ENCODE results near the gene CDC14A. TPM values are rescaled to one million over a fixed set of nuclear protein-coding genes. Genes with fewer than 3 reads are reported as not detected.

The CDC14A gene
- total RNA-seq, 1 donor from 2014 or later = 2.3 TPM

DNA sequence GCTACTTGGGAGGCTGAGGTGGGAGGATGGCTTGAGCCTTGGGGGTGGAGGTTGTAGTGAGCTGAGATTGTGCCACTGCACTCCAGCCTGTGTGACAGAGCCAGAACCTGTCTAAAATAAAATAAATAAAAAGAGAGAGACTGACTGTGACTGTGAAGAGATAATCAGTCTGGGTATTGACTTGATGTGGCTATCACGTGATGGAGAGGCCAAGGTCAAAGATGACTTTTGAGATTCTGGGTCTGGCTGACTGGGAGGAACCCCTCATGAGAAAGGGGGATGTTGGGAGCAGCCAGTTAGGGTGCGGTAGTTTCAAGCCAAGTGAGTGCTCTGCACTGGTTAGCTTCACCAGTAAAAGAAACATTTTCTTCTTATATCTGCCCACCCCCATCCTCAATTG is 66.8 kb downstream of the CDC14A start:
- H3K4me3 Mint-ChIP-seq (ENCODE audit: unreplicated experiment) = no peak overlapping the region
- H3K27ac Mint-ChIP-seq (ENCODE audit: unreplicated experiment) = no peak overlapping the region
- no peaks in the 10 kb centered on the region for H3K9me3 Mint-ChIP-seq (ENCODE audit: low read depth)
- no peaks in the 10 kb centered on the region for H3K36me3 Mint-ChIP-seq (ENCODE audit: low read depth)
- TF ChIP-seq, protein P1, sequence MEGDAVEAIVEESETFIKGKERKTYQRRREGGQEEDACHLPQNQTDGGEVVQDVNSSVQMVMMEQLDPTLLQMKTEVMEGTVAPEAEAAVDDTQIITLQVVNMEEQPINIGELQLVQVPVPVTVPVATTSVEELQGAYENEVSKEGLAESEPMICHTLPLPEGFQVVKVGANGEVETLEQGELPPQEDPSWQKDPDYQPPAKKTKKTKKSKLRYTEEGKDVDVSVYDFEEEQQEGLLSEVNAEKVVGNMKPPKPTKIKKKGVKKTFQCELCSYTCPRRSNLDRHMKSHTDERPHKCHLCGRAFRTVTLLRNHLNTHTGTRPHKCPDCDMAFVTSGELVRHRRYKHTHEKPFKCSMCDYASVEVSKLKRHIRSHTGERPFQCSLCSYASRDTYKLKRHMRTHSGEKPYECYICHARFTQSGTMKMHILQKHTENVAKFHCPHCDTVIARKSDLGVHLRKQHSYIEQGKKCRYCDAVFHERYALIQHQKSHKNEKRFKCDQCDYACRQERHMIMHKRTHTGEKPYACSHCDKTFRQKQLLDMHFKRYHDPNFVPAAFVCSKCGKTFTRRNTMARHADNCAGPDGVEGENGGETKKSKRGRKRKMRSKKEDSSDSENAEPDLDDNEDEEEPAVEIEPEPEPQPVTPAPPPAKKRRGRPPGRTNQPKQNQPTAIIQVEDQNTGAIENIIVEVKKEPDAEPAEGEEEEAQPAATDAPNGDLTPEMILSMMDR (IDR thresholded peaks at IDR 0.05) = no peak
- H3K4me1 Mint-ChIP-seq (ENCODE audit: low read depth) = no peaks in the 10 kb centered on the region
- no peak for DNase-seq (ENCODE audit: low spot score)
- H3K27me3 Mint-ChIP-seq (ENCODE audit: low read depth) = no peaks in the 10 kb centered on the region

DNA sequence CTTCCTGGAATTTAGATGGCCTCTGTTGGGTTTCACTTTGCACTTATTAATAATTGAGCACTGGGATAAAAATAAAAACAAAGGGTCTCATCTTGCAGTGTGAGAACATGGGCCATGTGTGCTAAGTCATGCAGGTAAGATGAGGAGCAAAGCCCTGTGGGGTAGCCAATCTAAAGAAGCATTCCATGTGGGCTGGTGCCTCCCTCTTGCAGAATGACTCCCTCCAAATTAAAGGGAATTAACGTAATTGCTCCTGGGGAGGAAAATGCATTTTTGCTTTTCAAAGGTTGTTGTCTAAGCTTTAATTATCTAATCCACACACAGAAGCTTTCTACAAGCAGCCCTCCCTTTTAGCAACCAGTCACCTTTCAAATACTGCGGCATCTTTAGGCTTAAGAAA is 69.8 kb downstream of the CDC14A start:
- Mint-ChIP-seq H3K27ac (ENCODE audit: unreplicated experiment) (no peak overlapping the region), H3K4me1 (ENCODE audit: low read depth) (no peaks in the 10 kb centered on the region), H3K9me3 (ENCODE audit: low read depth) (no peaks in the 10 kb centered on the region), H3K36me3 (ENCODE audit: low read depth) (peaks cover 2% of the 10 kb centered on the region), H3K4me3 (ENCODE audit: unreplicated experiment) (no peak overlapping the region), H3K27me3 (ENCODE audit: low read depth) (no peaks in the 10 kb centered on the region)
- no peak for DNase-seq (ENCODE audit: low spot score)
- TF ChIP-seq, protein P1 (IDR thresholded peaks at IDR 0.05) = no peak

DNA sequence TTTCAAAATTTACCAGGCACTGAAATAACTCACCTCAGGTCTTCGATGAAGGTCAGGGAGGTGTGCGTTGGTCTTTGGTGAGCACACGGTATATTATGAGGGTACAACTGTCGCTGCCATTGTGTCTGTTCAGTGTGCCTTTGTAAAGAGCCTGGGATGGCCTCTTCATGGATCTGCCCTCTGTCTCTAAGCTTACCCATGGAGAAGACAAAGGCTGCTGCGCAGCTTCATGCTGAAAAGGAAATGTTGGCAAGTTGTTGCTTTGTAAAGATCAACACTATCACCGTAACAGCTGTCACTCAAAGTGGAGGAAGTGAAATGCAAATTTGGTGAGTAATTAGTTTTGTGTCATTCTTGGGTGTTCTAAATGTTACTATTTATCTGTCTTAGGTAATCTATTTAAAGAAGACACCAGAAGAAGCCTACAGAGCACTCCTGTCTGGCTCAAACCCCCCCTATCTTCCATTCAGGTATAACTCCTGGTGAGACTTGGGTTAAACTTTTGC is 71.6 kb downstream of the CDC14A start:
- H3K36me3 Mint-ChIP-seq (ENCODE audit: low read depth) = peaks cover 2% of the 10 kb centered on the region
- no peak for DNase-seq (ENCODE audit: low spot score)
- H3K27me3 Mint-ChIP-seq (ENCODE audit: low read depth) = no peaks in the 10 kb centered on the region
- TF ChIP-seq, protein P1 (IDR thresholded peaks at IDR 0.05) = no peak
- H3K9me3 Mint-ChIP-seq (ENCODE audit: low read depth) = no peaks in the 10 kb centered on the region
- H3K27ac Mint-ChIP-seq (ENCODE audit: unreplicated experiment) = no peak overlapping the region
- no peak overlapping the region for H3K4me3 Mint-ChIP-seq (ENCODE audit: unreplicated experiment)
- H3K4me1 Mint-ChIP-seq (ENCODE audit: low read depth) = no peaks in the 10 kb centered on the region

DNA sequence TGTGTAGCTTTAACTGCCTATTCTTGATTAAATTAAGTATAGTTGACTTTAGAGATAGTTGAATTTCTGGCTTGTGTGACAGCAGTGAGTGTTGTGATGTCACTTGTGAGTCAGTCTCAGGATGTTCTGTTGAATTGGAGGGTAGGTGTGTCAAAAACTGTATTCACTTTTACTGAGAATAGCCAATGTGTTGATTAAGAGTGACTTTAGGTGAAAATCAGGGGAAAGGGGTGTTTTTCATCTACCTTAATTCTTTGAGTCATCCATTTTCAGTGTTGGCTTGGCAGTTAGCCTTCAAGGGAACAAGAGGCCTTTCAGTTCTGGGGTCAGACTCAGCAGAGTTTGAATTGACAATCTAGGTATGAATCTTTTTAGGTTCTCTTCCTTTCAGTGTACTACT is 75.9 kb downstream of the CDC14A start:
- DNase-seq (ENCODE audit: low spot score) = no peak
- Mint-ChIP-seq H3K4me3 (ENCODE audit: unreplicated experiment) (no peak overlapping the region), H3K9me3 (ENCODE audit: low read depth) (no peaks in the 10 kb centered on the region), H3K36me3 (ENCODE audit: low read depth) (peaks cover 2% of the 10 kb centered on the region), H3K27me3 (ENCODE audit: low read depth) (no peaks in the 10 kb centered on the region), H3K27ac (ENCODE audit: unreplicated experiment) (no peak overlapping the region), H3K4me1 (ENCODE audit: low read depth) (no peaks in the 10 kb centered on the region)
- TF ChIP-seq, protein P1 (IDR thresholded peaks at IDR 0.05) = no peak

DNA sequence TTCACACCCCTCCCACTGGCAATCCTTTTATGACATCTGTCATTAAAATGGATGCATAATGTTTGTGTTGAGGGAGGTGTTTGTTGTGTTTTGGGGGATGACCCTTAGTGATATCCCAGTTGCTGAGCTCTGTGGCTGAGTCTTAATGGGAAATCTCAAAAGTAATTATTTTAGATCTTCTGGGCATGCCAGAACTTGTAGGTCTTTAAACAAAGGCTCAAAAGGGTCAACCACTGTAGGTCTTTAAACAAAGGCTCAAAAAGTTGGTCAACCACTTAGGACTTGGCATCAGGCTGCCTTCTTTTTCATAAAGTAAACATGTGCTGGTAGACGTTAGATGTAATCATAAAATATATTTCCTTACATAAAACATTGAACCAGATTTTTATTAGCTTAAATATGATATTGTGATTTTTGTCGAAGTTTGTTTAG is 78.0 kb downstream of the CDC14A start:
- no peaks in the 10 kb centered on the region for H3K9me3 Mint-ChIP-seq (ENCODE audit: low read depth)
- H3K27me3 Mint-ChIP-seq (ENCODE audit: low read depth) = no peaks in the 10 kb centered on the region
- no peak for DNase-seq (ENCODE audit: low spot score)
- H3K27ac Mint-ChIP-seq (ENCODE audit: unreplicated experiment) = no peak overlapping the region
- H3K4me1 Mint-ChIP-seq (ENCODE audit: low read depth) = no peaks in the 10 kb centered on the region
- no peak overlapping the region for H3K4me3 Mint-ChIP-seq (ENCODE audit: unreplicated experiment)
- TF ChIP-seq, protein P1 (IDR thresholded peaks at IDR 0.05) = no peak
- peaks cover 2% of the 10 kb centered on the region for H3K36me3 Mint-ChIP-seq (ENCODE audit: low read depth)

Data from chondrocyte (in vitro differentiated cells).